ENCODE results near the gene TFF2.

- TF ChIP-seq POLR2A (IDR thresholded peaks at IDR 0.05) (no peak), CTCF (IDR thresholded peaks at IDR 0.05) (peak; percentile 31 to 68 (median 61))
Measured at GRCh38 chr21:42337830-42338728, 12.7 kb downstream of the TFF2 start.
